Measurements from ENCODE around the gene DLGAP1. TPM values are rescaled to one million over a fixed set of nuclear protein-coding genes. Genes with fewer than 3 reads are reported as not detected.

The DLGAP1 gene
- total RNA-seq, 1 donor from 2014 or later = 0.48 TPM

DNA sequence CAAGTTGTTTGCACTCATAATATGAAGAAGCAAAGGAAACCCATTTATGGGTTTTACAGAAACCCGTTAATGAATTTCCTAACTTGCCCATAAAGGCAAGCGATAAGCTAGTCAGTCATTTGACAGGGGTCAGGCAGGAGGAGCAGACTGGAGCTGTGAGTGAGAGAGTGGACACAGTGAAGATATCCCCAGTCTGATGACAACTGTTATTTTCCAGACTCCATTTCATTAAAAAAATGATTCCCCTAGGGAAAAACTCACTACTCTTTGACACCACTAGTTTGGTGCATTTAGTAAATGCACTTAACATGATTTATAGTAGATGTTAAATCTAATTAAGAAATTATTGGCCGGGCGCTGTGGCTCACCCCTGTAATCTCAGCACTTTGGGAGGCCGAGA is 924.3 kb downstream of the DLGAP1 start:
- DNase-seq (ENCODE audit: low spot score) (no peak), ATAC-seq (no peak)

DNA sequence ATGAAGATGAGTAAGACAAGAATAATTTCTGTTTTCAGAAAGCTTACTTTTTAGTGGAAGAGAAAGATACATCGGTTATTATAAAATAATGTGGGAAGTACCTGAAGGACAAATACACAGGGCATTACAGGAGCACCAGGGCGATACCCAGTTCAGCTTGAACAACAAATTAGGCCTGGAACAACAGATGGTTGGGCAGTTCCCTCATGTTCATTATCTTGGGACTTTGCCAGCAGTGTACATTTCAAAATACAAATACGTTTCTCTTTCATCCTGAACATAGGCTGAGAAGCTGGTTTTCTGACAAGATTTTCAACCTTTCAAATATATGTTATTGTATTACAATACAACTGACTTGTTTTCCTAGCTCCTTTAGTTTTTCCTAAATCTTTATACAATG is 925.5 kb downstream of the DLGAP1 start:
- DNase-seq (ENCODE audit: low spot score) = no peak
- ATAC-seq = no peak

DNA sequence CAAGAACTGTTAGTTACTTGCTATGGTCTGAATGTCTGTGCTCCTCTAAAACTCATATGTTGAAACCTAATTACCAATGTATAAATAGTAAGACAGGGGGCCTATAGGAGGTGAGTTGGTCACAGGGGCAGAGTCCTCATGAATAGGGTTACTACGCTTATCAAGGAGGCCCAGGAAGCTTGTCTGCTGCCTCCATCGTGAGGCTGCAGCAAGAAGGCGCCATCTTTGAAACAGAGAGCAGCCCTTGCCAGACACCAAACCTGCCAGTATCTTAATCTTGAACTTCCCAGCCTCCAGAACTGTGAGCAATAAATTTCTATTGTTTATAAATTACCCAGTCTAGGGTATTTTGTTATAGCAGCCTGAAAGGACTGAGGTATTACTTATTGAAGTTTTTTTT is 926.0 kb downstream of the DLGAP1 start:
- no peak for DNase-seq (ENCODE audit: low spot score)
- ATAC-seq = no peak

DNA sequence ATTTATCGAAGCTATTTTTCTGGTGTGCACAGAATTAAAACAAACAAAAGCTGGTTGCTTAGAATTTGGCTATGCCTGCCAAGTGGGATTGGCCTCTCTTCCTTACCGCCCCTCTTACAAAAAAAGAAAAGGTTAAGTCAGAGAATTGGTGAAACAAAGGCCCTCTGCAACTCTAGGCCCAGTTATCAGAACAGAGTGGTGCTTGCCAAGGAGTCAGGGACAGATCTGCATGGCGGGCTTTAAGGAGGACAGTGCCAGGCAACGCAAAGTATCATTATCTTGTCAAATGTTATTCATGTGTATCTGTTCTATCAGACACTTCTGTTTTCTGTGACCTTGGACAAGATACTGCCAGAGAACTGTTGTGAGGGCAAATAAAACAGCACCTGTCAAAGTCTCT is 926.9 kb downstream of the DLGAP1 start:
- ATAC-seq (no peak), DNase-seq (ENCODE audit: low spot score) (no peak)

DNA sequence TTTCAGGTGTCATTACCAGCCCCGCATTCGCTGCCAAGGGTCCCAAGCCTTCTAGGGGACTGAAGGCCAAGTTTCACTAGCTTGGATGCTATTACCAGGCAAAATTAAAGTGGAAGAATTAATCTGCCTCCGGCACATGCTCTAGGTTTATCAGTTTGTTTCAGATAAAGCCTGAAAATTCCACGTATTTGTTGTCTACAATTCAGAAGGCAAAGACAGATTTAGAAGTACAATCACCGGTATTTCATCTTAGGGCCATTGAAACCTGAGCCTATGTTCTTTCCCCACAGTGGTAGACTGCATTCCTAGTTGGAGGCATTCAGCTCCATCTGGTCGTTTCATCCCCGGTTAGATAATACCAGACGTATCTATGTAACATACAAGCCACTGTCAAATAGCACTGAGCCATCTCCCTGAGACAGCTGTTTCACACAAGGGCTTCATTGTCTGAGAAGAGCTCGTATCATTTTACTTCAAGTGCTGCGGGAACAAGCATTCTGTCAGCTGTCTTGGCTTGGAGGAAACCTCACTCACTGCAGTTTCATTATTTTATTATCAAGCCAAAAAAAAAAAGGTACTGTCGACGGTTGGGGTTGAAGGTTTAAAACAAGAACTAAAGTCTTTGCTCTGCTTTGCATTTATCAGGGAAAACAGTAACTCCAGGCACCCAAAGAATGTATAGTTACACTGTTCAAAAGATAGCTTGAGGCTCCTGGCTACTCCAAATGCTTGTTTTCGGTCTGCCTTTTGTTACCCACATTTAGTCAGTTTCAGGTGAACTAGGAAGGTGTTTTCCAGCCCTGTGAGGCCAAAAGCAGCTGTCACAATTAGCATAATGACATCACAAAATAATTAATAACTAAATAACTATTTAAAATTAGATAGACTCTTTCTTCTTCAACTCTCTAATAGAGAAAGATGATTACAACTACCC is 928.4 kb downstream of the DLGAP1 start:
- no peak for DNase-seq (ENCODE audit: low spot score)
- no peak for ATAC-seq

DNA sequence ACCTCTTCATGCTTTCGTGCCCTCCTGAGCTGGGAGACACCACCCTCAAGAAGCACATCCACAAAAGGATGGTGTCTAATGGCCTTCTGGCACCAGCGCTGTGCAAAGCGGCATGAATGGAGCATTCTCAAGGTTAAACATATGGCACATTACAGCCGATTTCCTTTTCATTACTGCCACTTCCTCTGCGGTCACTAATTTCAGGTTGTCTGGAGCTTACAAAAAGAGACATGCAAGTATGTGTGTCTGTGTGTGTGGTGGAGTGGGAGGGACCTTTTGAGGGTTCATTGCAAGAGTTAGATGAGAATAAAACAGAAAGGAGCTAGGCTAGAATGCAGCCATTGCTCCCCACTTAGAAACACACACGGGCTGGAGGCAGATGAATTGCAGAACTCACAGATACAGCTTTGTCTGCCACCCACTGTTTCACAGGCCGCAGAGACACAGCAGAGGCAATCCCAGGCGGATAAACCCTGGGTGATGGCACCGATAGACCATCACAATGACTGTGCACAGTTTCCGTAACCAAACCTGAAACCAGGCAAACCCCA is 929.2 kb downstream of the DLGAP1 start:
- DNase-seq (ENCODE audit: low spot score) = no peak
- no peak for ATAC-seq

DNA sequence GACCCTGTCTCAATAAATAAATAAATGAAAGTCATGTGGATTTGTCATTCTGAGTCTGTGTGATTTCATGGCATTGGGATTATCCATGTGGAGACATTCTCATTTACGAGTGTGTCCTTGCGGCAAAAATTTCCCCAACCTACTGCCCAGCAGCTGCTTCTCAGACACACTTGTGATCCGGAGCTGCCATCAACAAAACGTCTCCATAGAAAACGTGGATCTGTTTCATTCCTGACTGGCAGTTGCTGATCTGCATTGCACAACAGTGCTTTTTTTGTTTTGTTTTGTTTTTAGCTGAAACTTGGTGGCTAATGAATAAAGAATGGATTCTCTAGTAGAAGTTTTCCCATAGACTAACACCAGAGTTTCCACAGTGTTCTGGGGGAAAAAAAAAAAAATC is 930.4 kb downstream of the DLGAP1 start:
- DNase-seq (ENCODE audit: low spot score) = no peak
- ATAC-seq = no peak

DNA sequence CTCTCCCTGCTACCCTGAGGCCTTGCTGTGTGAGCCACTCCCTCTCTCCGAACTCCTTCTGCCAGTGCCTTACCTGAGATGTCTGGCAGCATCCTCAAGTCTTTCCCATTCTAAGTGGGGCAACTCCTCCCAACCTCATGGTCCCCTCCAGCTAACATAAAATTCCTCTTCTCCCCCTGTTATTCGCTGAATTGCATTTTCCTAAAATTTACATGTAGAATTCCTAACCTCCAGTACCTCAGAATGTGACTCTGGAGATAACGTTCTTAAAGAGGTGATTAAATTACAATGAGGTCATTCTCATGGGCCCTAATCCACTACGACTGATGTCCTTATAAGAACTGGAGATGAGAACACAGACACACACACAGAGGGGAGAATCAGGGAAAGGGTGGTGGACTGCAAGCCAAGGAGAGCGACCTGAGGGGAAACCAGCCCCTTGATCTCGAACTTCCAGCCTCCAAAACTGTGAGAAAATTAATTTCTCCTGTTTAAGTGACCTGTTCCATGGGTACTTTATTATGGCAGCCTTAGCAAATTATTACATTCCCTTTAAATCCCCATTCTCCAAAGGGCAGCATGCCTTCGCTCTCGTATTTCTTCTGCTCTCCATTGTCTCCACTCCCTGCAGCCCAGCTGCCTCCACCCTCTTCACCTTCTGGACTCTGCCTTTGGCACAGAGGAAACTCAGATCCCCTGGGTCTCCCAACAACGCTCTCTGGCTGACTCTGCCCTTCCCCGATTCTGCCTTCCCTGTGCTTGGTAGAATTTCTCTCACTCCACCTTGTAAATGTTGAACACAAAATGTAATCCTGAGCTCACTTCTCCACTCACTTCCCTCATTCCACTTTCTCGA is 934.6 kb downstream of the DLGAP1 start:
- ATAC-seq (no peak), DNase-seq (ENCODE audit: low spot score) (no peak)

DNA sequence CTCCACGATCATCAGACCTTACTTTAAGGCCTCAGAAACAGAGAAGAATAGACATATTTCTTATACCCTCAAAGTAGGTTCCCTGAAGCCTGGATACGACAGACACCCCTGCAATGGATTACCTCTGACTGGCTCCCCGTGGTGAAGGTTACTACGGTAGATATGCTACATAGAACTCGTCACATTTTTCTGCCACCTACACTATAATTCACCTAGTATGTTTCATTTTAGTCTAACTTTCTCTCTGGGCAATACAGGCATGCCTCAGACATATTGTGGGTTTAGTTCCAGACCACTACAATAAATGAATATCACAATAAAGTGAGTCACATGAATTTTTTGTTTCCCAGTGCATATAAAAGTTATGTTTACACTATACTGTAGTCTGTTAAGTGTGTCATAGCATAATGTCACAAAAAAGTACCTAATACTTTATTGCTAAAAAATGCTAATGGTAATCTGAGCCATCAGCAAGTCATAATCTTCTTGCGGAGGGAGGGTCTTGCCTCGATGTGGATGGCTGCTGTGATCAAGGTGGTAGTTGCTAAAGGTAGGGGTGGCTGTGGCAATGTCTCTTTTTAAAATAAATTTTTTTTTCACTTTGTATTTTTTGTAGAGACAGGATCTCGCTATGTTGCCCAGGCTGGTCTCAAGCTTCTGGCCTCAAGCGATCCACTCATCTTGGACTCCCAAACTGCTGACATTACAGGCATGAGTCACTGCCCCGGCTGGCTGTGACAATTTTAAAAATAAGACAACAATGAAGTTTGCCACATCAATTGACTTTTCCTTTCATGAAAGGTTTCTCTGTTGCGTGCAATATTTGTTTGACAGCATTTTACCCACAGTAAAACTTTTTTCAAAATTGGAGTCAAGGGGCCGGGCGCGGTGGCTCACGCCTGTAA is 940.5 kb downstream of the DLGAP1 start:
- ATAC-seq (no peak), DNase-seq (ENCODE audit: low spot score) (no peak)

DNA sequence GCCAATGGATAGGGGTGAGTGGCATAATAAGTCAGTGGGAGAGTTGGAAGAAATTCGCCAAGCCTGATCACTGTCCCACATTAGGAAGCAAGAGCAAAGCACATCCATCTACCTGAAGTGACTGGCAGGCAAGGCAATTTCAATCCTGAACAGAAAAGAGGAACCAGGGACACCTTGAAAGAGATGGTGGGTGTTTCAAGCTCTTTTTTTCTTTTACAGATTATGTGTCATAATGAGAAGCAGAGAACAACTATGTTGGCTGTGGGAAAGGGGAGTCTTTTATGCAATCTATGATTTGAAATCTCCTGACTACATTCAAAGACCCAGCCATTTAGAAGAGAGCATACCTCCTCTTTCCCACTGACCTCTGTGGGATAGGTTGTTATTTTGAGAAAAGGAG is 941.6 kb downstream of the DLGAP1 start:
- no peak for ATAC-seq
- no peak for DNase-seq (ENCODE audit: low spot score)

DNA sequence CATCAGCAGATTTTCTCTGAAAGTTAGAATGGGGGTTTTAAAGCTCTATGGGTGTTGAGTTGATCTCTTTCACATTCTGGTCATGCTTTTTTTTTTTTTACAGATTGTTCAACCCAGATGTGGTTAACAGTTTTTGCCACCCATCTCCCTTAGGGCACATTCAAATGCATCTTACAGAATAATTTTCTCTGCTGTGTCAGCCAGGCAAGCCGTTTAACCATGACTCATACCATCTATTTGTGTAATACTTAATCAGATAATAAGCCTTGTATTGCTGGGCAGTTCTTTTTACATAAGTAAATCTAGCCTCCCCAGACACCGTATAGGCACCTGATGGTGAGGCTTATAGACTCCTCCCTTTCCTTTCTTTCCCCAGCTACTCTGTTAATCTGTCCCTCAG is 943.1 kb downstream of the DLGAP1 start:
- DNase-seq (ENCODE audit: low spot score) (no peak), ATAC-seq (no peak)

DNA sequence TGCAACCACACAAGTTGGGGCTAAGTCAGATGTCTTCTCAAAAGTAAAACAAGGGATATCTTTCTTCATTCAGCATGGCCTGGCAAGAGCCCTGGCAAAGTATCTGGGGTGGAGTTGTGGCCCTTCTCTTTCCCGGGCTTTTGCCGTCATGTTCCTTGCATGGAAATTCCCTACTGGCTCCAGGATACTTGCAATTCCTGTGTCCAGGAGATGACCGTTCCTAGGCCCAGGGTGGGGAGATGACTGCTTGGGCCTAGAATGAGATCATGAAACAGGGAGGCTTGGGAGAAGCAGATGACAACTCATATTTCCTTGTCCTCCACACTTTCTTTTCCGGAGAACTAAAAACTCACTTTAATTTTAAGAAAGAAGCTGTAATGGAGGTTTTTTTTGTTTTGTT is 944.2 kb downstream of the DLGAP1 start:
- ATAC-seq = no peak
- DNase-seq (ENCODE audit: low spot score) = no peak

DNA sequence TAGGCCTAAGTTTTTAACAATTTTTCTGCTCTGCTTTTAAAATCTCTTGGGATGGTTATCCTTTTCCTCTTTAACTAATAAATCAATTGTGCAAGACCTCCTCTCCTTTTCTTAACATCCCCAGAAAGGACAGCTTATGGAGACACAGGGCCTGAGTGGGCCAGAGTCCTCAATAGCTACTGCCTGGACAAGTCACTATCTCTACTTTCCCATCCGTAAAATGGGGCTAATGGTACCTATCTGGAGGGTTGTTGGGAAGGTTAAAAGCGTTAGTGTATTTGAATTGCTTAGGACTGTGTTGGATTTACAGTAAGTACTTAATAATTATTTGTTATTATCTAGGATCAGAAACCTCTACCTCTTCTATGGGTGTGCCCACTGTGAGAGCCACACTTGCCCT is 945.1 kb downstream of the DLGAP1 start:
- DNase-seq (ENCODE audit: low spot score) = no peak
- ATAC-seq = no peak

DNA sequence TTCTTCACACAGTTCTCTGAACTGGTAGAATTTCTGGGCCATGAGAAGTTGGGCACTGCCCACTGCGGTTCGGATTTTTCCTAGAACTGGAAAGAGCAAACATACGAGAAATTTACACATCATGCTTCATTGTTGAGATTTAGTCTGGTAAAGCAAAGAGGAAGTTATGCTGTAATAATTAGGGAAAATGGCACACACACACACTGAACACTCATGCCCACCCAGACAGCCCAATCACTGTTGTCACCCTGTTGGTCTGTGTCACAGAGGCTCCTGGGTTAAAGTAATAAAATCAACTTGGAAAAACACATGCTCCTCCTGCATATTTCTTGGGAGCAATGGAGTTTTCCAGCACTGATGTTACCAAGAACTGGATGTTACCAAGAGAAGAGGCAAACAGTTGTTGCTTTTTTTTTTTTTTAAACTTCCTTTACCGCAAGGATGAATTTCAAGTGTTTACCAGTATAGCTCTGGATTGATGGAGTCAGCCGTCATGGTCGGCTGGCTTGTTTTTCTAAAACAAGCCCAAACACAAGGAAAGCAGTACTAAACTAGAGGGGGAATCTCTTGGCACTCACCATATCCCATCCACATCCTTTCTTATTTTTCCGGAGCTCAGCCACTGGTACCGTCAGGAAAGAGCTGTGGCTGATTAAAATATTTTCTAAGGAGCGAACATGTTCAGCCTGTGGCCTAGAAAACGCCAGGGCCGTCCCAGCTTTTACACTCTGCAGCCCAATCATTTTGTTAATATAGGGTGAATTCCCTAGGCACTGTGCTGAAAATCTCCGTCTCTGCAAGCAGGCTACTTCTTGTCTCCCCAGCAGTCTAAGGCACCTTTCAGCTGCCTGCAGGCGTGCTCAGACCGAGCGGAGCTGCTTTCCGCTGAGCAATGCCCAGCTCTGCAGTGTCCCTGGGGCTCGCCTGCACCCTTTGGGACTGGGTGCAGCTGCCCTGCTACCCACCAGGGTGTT is 946.2 kb downstream of the DLGAP1 start:
- ATAC-seq (no peak), DNase-seq (ENCODE audit: low spot score) (no peak)

DNA sequence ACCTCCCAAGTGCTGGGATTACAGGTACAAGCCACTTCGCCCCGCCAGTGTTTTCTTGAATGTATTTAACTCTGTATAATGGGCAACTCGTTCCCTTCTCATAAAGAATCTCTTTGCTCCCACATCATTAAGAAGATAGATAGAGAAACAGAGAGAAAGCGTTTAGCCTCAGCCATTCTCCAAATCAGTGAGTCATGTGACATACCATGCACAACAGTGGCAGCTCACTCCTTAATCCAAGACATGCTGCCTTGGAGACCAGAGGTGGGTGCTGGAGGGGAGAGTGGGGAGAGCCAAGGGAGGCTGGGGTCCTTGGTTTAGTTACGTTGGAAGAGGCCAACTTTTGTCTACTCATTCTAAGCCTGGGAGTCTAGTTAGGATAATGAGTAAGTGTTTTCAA is 950.5 kb downstream of the DLGAP1 start:
- no peak for ATAC-seq

DNA sequence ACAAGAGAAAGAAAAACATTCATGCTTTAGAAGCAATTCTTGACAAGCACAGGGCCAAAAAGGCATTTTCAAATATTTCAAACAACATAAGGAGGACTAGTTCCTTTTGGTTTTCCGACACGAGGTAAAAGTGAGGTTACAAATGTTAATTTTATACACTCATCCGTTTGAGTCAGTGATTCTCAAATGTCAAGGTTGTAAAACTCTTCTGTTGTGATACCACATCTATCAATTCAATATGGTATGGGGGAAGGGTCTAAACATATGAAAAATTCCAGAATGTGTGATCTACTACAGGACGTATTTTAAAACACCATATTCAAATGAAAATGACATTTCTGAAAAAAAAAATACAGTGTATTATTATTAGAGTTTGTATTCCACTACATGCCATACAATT is 952.5 kb downstream of the DLGAP1 start:
- ATAC-seq (no peak), DNase-seq (ENCODE audit: low spot score) (no peak)

More for the DNA sequence above, 950.5 kb downstream of the DLGAP1 start:
- no peak for DNase-seq (ENCODE audit: low spot score)

DNA sequence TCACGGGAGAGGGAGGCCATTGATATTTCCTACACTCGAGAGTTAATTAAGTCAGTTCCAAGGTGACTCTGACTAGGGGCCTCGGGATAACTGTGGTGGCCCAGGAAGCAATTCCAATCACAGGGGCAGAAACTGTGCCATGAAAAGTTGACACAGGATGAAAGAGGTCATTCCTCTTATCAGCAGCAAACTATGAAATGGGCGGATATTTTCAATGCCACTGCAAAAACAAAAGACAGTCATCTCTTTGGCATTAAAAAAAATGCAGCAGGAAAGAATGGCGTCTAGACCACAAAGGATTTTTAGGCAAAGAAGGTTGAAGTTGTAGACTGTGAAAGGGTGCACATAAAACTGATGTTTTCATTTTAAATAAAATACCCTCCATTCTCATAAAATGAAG is 955.1 kb downstream of the DLGAP1 start:
- no peak for DNase-seq (ENCODE audit: low spot score)
- no peak for ATAC-seq

DNA sequence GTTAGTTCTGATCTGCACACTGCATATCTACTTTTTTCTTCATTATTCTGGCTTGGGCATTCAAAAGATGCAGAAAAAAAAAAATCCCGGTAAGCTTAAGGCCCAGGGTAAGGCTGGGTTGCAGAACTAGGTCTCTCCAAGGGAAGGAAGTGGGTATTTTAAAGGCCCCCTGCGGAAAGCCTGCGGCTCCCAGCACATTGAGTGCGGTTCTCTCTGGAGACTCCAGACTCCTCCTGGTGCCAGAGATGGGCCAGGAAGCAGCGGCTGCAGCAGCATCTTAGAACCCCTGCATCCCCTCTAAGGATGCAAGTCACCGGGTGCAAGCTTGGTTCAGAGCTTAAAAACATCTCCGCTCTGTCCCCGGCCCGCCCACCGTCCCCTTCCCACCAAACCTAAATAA is 955.6 kb downstream of the DLGAP1 start:
- no peak for DNase-seq (ENCODE audit: low spot score)
- ATAC-seq = peak; percentile 22

DNA sequence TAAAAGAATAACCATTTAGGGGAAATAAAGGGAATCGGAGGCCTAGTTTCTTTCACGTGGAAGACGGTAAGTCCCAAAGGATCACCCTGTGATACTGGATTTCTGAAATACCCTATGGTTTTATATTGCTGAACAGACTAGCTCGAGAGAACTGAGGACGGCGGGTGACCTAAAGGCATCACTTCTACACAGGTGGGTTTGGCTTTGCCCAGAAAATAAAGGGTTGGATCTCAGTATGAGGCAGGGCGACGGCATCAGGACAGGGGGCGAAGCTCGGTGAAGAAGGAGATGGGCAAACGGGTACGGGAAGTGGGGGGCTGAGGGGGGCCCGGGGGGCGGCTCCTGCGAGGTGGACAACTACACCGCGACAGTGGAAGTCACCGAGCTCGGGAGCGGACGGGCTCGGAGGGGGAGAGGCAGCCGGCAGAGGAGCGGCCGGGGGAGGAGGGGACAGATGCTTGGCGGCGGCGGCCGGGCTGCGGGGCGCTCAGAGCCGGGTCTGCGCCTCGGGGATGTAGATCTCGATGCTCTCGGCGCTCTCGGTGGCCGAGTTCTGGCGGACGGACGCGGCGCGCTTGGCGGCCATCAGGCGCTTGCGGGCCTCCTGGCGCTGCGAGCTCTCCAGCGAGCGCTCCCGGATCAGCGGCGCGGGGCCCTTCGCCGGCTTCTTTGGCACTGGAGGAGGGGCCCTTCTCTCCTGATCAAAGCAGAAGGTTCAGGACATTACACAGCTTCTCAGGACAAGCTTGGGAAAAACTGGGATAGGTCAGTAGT is 956.2 kb downstream of the DLGAP1 start:
- DNase-seq (ENCODE audit: low spot score) (no peak), ATAC-seq (peak; percentile 73)

Measured in left lobe of liver (tissue), 2 donors.